ENCODE measurements around the gene PSORS1C2. TPM values are rescaled to one million over a fixed set of nuclear protein-coding genes. Genes with fewer than 3 reads are reported as not detected.

PSORS1C2 gene
- total RNA-seq, 4 donors from 2014 or later, result not detected

DNA sequence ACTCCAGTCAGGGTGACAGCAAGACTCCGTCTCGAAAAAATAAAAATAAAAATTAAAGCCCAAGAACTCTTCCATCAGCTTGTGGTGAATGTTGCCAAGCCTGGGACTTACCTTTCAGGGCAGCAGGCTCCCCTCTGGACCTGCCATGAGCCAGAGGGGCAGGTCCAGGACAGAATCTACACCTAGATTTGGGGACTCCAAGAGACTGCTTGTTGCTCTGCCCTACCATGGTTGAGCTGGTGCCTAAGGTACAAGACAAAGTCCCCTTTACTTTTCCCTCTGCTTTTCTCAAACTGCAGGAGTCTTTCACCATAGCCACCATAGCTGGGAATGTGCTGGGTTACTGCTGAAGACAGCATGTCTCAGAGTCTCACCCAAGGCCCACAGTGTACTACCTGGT is 35.7 kb downstream of the PSORS1C2 start:
- no peak for TF ChIP-seq POLR2A (IDR thresholded peaks at IDR 0.05)
- TF ChIP-seq, protein P1, sequence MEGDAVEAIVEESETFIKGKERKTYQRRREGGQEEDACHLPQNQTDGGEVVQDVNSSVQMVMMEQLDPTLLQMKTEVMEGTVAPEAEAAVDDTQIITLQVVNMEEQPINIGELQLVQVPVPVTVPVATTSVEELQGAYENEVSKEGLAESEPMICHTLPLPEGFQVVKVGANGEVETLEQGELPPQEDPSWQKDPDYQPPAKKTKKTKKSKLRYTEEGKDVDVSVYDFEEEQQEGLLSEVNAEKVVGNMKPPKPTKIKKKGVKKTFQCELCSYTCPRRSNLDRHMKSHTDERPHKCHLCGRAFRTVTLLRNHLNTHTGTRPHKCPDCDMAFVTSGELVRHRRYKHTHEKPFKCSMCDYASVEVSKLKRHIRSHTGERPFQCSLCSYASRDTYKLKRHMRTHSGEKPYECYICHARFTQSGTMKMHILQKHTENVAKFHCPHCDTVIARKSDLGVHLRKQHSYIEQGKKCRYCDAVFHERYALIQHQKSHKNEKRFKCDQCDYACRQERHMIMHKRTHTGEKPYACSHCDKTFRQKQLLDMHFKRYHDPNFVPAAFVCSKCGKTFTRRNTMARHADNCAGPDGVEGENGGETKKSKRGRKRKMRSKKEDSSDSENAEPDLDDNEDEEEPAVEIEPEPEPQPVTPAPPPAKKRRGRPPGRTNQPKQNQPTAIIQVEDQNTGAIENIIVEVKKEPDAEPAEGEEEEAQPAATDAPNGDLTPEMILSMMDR (IDR thresholded peaks at IDR 0.05), result no peak
- H3K36me3 ChIP-seq, result no peaks in the 10 kb centered on the region
- no peaks in the 10 kb centered on the region for H3K27me3 ChIP-seq
- H3K4me1 ChIP-seq, result no peaks in the 10 kb centered on the region
- H3K4me3 ChIP-seq, result no peak overlapping the region
- H3K27ac ChIP-seq, result no peak overlapping the region
- intact Hi-C loops (cut with DNase I; ENCODE audit: low total_unique reads), result no loop called here
- DNase-seq, result no peak
- no peaks in the 10 kb centered on the region for H3K9me3 ChIP-seq

DNA sequence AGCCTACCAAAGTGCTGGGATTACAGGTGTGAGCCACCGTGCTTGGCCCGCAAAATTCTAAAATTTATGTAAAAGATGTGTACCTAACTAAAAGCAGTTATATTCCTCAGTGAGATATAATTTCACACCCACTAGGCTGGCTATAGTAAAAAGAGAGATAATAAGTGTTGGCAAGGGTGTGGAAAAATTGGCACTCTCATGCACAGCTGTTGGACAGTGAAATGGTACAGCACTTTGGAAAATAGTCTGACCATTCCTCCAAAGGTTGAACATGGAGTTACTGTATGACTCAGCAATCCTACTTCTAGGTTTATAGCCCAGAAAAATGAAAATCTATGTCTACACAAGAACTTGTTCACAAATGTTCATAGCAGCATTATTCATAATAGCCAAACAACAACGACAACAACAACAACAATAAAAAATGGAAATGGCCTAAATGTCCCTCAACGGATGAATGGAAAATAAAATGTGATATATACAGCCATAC is 40.4 kb downstream of the PSORS1C2 start:
- no peaks in the 10 kb centered on the region for H3K36me3 ChIP-seq
- no peak overlapping the region for H3K27ac ChIP-seq
- no peaks in the 10 kb centered on the region for H3K27me3 ChIP-seq
- TF ChIP-seq POLR2A (IDR thresholded peaks at IDR 0.05), result no peak
- TF ChIP-seq, protein P1 (IDR thresholded peaks at IDR 0.05), result no peak
- no peaks in the 10 kb centered on the region for H3K4me1 ChIP-seq
- no peaks in the 10 kb centered on the region for H3K9me3 ChIP-seq
- no peak overlapping the region for H3K4me3 ChIP-seq
- no peak for DNase-seq
- intact Hi-C loops (cut with DNase I; ENCODE audit: low total_unique reads), result no loop called here

DNA sequence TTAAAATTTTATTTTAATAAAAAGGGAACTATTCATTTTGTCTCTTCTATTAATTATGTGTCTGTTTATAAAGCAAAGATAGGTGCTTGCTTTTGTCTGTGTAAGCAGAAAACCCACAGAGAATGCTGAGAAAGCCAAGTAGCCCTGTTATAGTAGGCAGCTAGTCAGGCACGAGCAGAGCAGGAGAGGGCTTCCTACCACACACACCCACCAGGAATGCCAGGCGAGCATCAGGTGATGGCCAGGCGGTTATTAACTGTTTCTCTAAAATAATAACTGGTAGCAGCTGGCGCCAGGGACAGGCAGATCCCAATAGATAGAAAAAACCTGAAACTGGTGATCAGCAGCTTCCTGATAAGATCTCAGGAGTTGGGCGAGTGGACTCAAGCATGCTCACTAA is 42.2 kb downstream of the PSORS1C2 start:
- H3K9me3 ChIP-seq, result no peaks in the 10 kb centered on the region
- no peaks in the 10 kb centered on the region for H3K27me3 ChIP-seq
- no peak overlapping the region for H3K4me3 ChIP-seq
- H3K27ac ChIP-seq, result no peak overlapping the region
- intact Hi-C loops (cut with DNase I; ENCODE audit: low total_unique reads), result no loop called here
- TF ChIP-seq POLR2A (IDR thresholded peaks at IDR 0.05), result no peak
- TF ChIP-seq, protein P1 (IDR thresholded peaks at IDR 0.05), result no peak
- H3K36me3 ChIP-seq, result no peaks in the 10 kb centered on the region
- H3K4me1 ChIP-seq, result no peaks in the 10 kb centered on the region
- no peak for DNase-seq

DNA sequence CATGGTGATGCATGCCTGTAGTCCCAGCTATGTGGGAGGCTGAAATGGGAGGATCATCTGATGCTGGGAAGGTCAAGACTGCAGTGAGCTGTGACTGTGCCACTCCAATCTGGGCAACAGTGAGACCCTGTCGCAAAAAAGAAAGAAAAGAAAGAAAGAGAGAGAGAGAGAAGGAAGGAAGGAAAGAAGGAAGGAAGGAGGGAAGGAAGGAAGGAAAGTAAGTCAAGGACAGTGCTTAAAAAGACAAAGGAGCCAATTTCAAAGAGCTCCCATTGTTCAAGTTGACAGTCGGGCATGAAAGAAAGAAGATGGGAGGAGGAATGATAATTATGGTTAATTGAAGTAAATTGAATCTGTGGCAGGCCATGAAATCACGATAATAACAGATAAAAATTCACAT is 42.7 kb downstream of the PSORS1C2 start:
- Histone ChIP-seq H3K27ac (no peak overlapping the region), H3K36me3 (no peaks in the 10 kb centered on the region), H3K27me3 (no peaks in the 10 kb centered on the region), H3K9me3 (no peaks in the 10 kb centered on the region), H3K4me3 (no peak overlapping the region), H3K4me1 (no peaks in the 10 kb centered on the region)
- intact Hi-C loops (cut with DNase I; ENCODE audit: low total_unique reads), result no loop called here
- DNase-seq, result no peak
- TF ChIP-seq, protein P1 (IDR thresholded peaks at IDR 0.05), result no peak
- no peak for TF ChIP-seq POLR2A (IDR thresholded peaks at IDR 0.05)

DNA sequence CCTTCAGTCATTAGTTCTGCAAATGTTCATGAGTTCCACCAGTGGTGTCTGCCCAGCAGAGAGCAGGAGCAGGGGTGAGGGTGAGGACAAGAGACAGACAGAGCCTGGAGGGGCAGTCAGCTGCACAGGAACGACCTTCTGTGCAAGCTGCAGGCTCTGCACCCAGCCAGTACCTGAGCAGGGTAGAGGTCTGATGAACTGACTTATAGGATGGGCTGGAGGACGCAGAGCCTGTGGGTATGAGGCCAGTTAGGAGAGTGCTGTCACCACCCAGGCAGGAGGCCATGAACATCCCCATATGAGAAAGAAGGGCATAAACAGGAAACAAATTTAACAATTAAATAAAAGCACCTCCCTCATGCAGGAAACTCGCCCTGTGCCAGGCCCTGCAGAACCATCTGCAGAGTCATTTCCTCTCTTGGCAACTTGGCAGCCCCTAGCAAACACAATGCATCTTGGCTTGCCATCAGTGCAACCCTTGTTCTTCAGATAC is 44.4 kb downstream of the PSORS1C2 start:
- intact Hi-C loops (cut with DNase I; ENCODE audit: low total_unique reads), result no loop called here
- no peak for DNase-seq
- Histone ChIP-seq H3K27ac (no peak overlapping the region), H3K36me3 (no peaks in the 10 kb centered on the region), H3K9me3 (no peaks in the 10 kb centered on the region), H3K27me3 (no peaks in the 10 kb centered on the region), H3K4me1 (no peaks in the 10 kb centered on the region), H3K4me3 (no peak overlapping the region)
- TF ChIP-seq, protein P1 (IDR thresholded peaks at IDR 0.05), result no peak
- TF ChIP-seq POLR2A (IDR thresholded peaks at IDR 0.05), result no peak
